Mesendoderm (in vitro differentiated cells): ENCODE measurements around the gene TRPM3.
"Not testable (repeated sequence)": the region's sequence is repeated elsewhere in the genome, so short reads cannot be mapped to it uniquely, and the experiment has no call there.

Source experiments
- DNase-seq: peaks from one replicate; pipeline ENCODE4 v3.0.0; 2013
- H2AK5ac ChIP-seq: 2 replicates; pipeline ENCODE4 v1.6.1; 2013; ENCODE audit warnings: low read length, inconsistent platforms
- H2BK120ac ChIP-seq: 2 replicates; pipeline ENCODE4 v1.6.1; 2013; ENCODE audit warnings: low read depth, mild to moderate bottlenecking, low read length, moderate library complexity, mixed read lengths
- H2BK15ac ChIP-seq: replicated peaks from 2 replicates; pipeline ENCODE4 v1.6.1; 2013; ENCODE audit warnings: low read depth, mild to moderate bottlenecking, moderate library complexity
- H2BK5ac ChIP-seq: 2 replicates; pipeline ENCODE4 v1.6.1; 2013; ENCODE audit warnings: low read length, inconsistent platforms
- H3K18ac ChIP-seq: 2 replicates; pipeline ENCODE4 v1.6.1; 2013; ENCODE audit warnings: mild to moderate bottlenecking, low read length, mixed read lengths
- H3K23ac ChIP-seq: one replicate; pipeline ENCODE4 v1.6.1; 2013; ENCODE audit warnings: low read length
- H3K27ac ChIP-seq: 2 replicates; pipeline ENCODE4 v1.5.1; 2013; ENCODE audit warnings: low read depth, mild to moderate bottlenecking, inconsistent platforms, low read length, moderate library complexity
- H3K27me3 ChIP-seq: 2 replicates; pipeline ENCODE4 v1.6.1; 2013; ENCODE audit warnings: low read length, control low read depth, mild to moderate bottlenecking, inconsistent platforms; ENCODE audit not compliant: insufficient read depth, poor library complexity
- H3K36me3 ChIP-seq: 2 replicates; pipeline ENCODE4 v1.6.1; 2013; ENCODE audit warnings: low read length, inconsistent platforms; ENCODE audit not compliant: control insufficient read depth, insufficient read depth
- H3K4ac ChIP-seq: one replicate; pipeline ENCODE4 v1.6.1; 2013; ENCODE audit warnings: low read depth, mild to moderate bottlenecking, low read length, moderate library complexity
- H3K4me1 ChIP-seq: 2 replicates; pipeline ENCODE4 v1.6.1; 2013; ENCODE audit warnings: low read depth, low read length, inconsistent platforms; ENCODE audit not compliant: control insufficient read depth
- H3K4me2 ChIP-seq: 2 replicates; pipeline ENCODE4 v1.6.1; 2013; ENCODE audit warnings: low read length
- H3K4me3 ChIP-seq: 2 replicates; pipeline ENCODE4 v1.5.1; 2013; ENCODE audit warnings: mild to moderate bottlenecking, low read length
- H3K56ac ChIP-seq: one replicate; pipeline ENCODE4 v1.6.1; 2013; ENCODE audit warnings: low read length
- H3K79me1 ChIP-seq: 2 replicates; pipeline ENCODE4 v1.6.1; 2013; ENCODE audit warnings: low read length, inconsistent platforms
- H3K79me2 ChIP-seq: 2 replicates; pipeline ENCODE4 v1.6.1; 2013; ENCODE audit warnings: mild to moderate bottlenecking, low read length; ENCODE audit not compliant: control insufficient read depth, insufficient read depth
- H3K9ac ChIP-seq: 2 replicates; pipeline ENCODE4 v1.6.1; 2013; ENCODE audit warnings: low read length, inconsistent platforms
- H4K5ac ChIP-seq: one replicate; pipeline ENCODE4 v1.6.1; 2013; ENCODE audit warnings: low read length
- H4K8ac ChIP-seq: one replicate; pipeline ENCODE4 v1.6.1; 2013; ENCODE audit warnings: low read depth, mild to moderate bottlenecking, control low read depth, low read length, moderate library complexity
- WGBS: extraction: QIAGEN DNeasy Blood & Tissue Kit; methylation state at CpG from one replicate; pipeline ENCODE4 v1.1.7; 2013; ENCODE audit warnings: low lambda C conversion rate, missing lambda C conversion rate; ENCODE audit not compliant: insufficient coverage; ENCODE audit errors: extremely low coverage; 5-methylcytosine and 5-hydroxymethylcytosine counted together

Gene TRPM3

DNA sequence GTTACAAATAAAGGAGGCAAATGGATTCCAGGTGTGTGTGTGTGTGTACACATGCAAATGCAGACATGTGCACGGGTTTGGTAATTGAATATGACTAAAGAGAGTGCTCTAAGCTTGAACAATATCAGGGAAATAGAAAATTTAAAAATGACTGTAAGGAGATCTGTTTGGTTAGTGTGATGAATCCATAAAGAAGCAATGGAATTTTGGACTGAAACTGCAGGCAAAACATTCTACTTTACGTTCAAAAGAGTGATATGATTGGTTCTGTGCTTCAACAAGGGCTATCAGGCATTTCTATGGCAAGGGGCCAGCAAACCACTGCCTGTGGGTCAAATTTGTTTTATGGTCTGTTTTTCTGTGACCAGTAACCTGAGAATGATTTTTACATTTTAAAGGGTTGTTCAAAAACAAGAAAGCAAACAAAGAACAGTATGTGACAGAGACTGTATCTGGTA, 374.1 kb downstream of the TRPM3 start:
- Histone ChIP-seq H2BK120ac (no peak overlapping the region), H3K4ac (no peak overlapping the region), H3K23ac (no peak overlapping the region), H3K4me1 (no peaks in the 10 kb centered on the region), H3K27ac (no peak overlapping the region), H3K56ac (no peak overlapping the region), H3K4me3 (no peak overlapping the region), H4K5ac (no peak overlapping the region), H3K18ac (no peak overlapping the region), H2AK5ac (no peak overlapping the region), H4K8ac (no peak overlapping the region), H2BK15ac (no peak overlapping the region), H3K9ac (no peak overlapping the region), H3K4me2 (no peak overlapping the region), H3K36me3 (no peaks in the 10 kb centered on the region), H2BK5ac (no peak overlapping the region), H3K27me3 (no peaks in the 10 kb centered on the region), H3K79me1 (no peaks in the 10 kb centered on the region), H3K79me2 (no peaks in the 10 kb centered on the region)
- no peak for DNase-seq
- WGBS: no CpG with 5 or more reads among the region's 2 CpGs

DNA sequence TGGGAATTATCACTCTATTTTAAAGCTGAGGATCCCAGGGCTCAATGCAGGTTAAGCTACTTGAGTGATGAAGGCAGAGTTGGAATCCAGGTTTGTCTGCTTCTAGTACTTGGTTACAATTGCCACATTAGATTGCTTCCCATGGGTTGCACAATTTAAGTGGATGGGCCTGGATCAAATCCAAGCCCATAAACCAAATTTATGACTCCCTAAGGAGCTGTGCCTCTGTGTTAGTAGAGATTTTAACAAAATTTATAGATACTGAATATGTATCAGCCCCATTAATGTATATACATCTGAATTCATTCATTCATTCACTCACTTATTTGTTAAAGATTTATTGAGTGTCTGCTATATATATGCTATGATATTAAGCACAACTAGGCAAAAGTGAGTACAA, 374.7 kb downstream of the TRPM3 start:
- H3K4me3 ChIP-seq: no peak overlapping the region
- no peak overlapping the region for H4K5ac ChIP-seq
- no peak overlapping the region for H2AK5ac ChIP-seq
- no peak overlapping the region for H4K8ac ChIP-seq
- H3K36me3 ChIP-seq: no peaks in the 10 kb centered on the region
- H2BK15ac ChIP-seq: no peak overlapping the region
- no peak overlapping the region for H3K18ac ChIP-seq
- no peak overlapping the region for H3K4ac ChIP-seq
- no peak overlapping the region for H2BK120ac ChIP-seq
- H3K27ac ChIP-seq: no peak overlapping the region
- H3K4me1 ChIP-seq: no peaks in the 10 kb centered on the region
- no peaks in the 10 kb centered on the region for H3K27me3 ChIP-seq
- H3K23ac ChIP-seq: no peak overlapping the region
- H2BK5ac ChIP-seq: no peak overlapping the region
- no peaks in the 10 kb centered on the region for H3K79me1 ChIP-seq
- H3K79me2 ChIP-seq: no peaks in the 10 kb centered on the region
- H3K4me2 ChIP-seq: no peak overlapping the region
- no peak for DNase-seq
- no peak overlapping the region for H3K9ac ChIP-seq
- H3K56ac ChIP-seq: no peak overlapping the region

DNA sequence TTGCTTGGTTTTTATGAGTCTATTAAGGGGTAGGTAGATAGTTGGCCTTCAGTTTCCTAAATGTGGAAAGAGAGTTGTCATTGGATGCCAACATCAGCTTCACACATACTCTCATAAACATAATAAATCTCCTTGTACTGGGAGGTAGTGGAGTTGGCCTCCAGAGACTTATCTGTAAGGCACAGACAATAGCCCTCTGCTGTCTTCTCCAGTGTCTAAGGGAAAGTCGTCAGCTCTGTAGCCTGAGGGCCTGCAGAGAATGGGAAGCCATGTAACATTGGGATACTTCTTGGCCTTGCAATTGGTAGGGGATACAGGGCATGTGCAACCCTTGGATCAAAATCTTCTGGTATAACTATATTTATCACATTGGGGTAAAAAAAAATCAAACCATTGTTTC, 375.1 kb downstream of the TRPM3 start:
- no CpG with 5 or more reads among the region's 1 CpG for whole genome bisulfite sequencing
- no peak for DNase-seq
- Histone ChIP-seq H3K79me2 (no peaks in the 10 kb centered on the region), H4K8ac (no peak overlapping the region), H2BK120ac (no peak overlapping the region), H3K4ac (no peak overlapping the region), H3K18ac (no peak overlapping the region), H3K23ac (no peak overlapping the region), H2AK5ac (no peak overlapping the region), H3K27me3 (no peaks in the 10 kb centered on the region), H3K79me1 (no peaks in the 10 kb centered on the region), H2BK15ac (no peak overlapping the region), H3K4me2 (no peak overlapping the region), H2BK5ac (no peak overlapping the region), H3K36me3 (no peaks in the 10 kb centered on the region), H3K56ac (no peak overlapping the region), H3K4me1 (no peaks in the 10 kb centered on the region), H3K4me3 (no peak overlapping the region), H4K5ac (no peak overlapping the region), H3K27ac (no peak overlapping the region), H3K9ac (no peak overlapping the region)

DNA sequence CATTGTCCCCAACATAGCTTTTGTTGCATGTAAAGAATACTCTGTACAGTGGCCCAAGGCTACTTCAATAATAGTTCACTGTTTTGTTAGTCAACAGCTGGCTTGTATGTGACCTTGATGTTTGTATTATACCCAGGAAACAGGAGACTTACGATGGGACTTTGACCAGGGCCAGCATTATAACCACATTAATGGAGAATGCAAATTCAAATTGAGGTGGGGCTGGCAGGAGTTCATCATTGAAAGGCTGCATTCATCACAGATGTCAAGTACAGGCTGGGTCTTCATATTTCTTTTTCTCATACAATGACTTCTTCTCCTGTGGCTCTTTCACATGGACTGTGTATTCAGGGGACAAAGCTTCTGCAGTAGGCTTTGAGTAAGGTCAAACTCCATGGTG, 396.6 kb downstream of the TRPM3 start:
- not testable (repeated sequence) for H3K9ac ChIP-seq, H2AK5ac ChIP-seq, H2BK15ac ChIP-seq, H4K5ac ChIP-seq, H3K56ac ChIP-seq, H3K4me1 ChIP-seq, H3K4me2 ChIP-seq, H3K36me3 ChIP-seq, H2BK120ac ChIP-seq, H2BK5ac ChIP-seq, H3K27me3 ChIP-seq, H3K4me3 ChIP-seq, H3K27ac ChIP-seq, H3K18ac ChIP-seq, H3K4ac ChIP-seq, DNase-seq, H4K8ac ChIP-seq, H3K79me2 ChIP-seq, H3K23ac ChIP-seq, H3K79me1 ChIP-seq
- WGBS: no CpG with 5 or more reads among the region's 1 CpG

DNA sequence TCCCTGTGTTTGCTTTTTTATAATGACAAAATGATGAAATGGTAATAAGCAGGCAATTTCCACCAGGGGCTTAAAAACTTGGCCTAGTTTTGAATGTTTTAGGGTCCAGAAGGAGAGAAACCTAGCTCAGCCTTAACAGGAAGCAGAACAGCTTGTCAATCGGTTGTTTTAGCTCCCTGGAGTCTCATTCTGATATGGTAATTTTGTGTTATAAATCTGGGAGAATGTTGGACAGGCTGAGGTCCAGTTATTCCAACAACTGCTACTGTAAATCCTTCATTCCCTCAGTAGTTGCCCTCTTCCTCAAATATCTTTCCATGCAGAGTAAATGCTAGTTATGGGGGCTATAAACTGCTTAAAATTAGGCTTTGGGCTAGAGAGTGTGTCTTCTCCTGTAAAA, 397.4 kb downstream of the TRPM3 start:
- H2AK5ac ChIP-seq, H2BK120ac ChIP-seq, H3K4me3 ChIP-seq, H3K4me2 ChIP-seq, H3K36me3 ChIP-seq, H4K8ac ChIP-seq, H3K79me1 ChIP-seq, H3K18ac ChIP-seq, H3K23ac ChIP-seq, H3K4ac ChIP-seq, DNase-seq, H2BK15ac ChIP-seq, H3K9ac ChIP-seq, H3K27ac ChIP-seq, H3K27me3 ChIP-seq, H3K56ac ChIP-seq, H4K5ac ChIP-seq, H3K79me2 ChIP-seq, H2BK5ac ChIP-seq, H3K4me1 ChIP-seq: not testable (repeated sequence)
- WGBS: no CpG with 5 or more reads among the region's 1 CpG

DNA sequence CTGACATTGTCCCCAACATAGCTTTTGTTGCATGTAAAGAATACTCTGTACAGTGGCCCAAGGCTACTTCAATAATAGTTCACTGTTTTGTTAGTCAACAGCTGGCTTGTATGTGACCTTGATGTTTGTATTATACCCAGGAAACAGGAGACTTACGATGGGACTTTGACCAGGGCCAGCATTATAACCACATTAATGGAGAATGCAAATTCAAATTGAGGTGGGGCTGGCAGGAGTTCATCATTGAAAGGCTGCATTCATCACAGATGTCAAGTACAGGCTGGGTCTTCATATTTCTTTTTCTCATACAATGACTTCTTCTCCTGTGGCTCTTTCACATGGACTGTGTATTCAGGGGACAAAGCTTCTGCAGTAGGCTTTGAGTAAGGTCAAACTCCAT, 414.6 kb downstream of the TRPM3 start:
- not testable (repeated sequence) for H3K9ac ChIP-seq, H3K79me2 ChIP-seq, DNase-seq, H3K56ac ChIP-seq, H2BK15ac ChIP-seq, H3K79me1 ChIP-seq, H3K4me1 ChIP-seq, H2BK120ac ChIP-seq, H2AK5ac ChIP-seq, H3K4me2 ChIP-seq, H2BK5ac ChIP-seq, H3K18ac ChIP-seq, H4K8ac ChIP-seq, H4K5ac ChIP-seq, H3K4me3 ChIP-seq, H3K36me3 ChIP-seq, H3K23ac ChIP-seq, H3K4ac ChIP-seq, H3K27me3 ChIP-seq, H3K27ac ChIP-seq
- WGBS: no CpG with 5 or more reads among the region's 1 CpG
